KG1 (cell line): ENCODE data around the gene SLC13A5.

Source experiments
- DNase-seq: peaks from one replicate; lab custom pipeline; 2025; lab: John Stamatoyannopoulos, UW

SLC13A5 gene

DNA sequence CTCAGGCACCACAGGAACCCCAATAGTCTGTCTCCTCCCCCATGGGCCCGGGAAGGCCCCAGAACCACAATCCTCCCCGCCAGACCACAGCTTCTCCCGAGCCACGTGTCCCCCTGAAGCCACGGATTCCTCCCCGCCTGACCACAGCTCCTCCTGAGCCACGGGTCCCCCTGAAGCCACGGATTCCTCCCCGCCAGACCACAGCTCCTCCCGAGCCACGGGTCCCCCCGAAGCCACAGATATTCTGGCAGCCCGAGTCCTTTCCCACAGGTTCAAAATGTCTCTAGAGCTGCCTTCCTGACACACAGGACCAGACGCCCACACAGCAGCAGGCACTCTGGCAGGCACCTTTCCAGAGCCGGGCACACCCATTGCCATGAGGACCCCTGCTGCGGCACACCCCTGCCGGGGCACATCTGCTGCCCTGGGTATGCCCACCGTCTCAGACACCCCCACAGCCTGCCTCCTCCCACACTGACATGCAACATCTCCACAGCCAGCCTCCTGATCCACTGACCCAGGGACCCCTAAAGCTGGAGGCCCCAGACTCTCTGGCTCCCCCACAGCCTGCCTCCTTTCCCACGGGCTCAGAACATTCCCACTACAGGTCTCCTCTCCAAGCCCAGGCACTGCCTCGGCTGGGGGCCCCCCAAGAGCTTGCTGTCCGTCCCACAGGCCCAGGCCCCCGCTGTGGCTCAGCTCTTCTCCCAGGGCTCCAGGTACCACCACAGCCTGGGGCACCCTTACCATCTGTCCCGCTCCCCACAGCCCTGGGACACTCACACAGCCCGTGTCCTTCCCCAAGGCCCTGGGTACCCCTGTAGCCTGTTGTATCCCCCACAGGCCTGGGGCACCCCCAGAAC lies 74.9 kb downstream of the SLC13A5 start:
- DNase-seq: no peak

DNA sequence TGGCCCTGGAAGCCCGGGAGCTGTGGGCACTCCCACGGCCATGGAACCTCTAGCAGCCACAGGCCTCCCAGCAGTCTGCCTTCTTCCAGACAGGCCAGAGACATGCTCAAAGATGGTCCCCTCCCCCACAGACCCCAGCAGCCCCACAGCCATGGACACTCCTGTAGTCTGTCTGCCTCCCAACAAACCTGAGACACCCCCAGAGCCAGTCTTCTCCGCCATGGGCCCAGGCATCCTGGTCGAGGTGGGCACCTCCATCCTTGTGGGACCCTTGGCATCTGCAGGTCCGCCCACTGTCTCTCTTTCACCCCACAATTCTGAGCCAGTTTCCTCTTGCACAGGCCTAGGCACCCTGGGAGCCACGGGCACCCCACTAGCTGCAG lies 75.7 kb downstream of the SLC13A5 start:
- DNase-seq: no peak

DNA sequence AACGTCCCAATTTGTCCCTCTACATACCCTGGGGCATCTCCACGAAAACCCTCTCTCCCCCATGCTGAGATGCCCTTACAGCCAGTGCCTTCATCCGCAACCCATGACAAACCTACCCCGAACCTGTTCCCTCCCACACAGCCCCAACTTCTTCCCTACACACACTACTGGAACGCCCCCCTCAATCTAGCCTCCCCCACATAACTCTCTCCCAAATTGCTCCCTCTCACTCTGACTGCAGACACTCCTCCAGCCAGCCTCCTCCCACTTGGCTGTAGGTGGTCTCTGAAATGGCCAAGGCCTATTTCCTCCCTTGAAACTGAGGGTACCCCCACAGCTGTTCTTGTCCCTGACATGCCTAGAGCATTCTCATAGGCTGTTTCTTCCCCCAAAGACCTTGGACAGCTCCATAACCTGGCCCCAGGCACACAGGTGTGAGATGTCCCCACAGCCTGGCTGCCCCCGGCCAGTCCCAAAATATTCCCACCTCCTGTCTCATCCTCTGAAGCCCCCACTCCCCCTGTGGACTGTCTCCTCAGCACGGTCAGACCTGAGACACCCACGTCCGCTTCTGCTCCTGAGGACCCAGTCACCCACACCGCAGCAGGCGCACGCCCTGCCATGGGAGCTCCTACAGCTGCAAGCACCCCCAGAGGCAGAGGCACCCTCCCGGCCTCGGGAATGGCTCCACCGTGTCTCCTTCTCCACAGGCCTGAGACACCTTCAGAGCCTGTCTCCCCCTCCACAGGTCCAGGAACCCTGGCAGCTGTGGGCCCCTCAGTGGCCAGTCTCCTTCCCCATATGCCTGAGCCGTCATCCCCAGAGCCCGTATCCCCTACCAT lies 76.3 kb downstream of the SLC13A5 start:
- DNase-seq: no peak

DNA sequence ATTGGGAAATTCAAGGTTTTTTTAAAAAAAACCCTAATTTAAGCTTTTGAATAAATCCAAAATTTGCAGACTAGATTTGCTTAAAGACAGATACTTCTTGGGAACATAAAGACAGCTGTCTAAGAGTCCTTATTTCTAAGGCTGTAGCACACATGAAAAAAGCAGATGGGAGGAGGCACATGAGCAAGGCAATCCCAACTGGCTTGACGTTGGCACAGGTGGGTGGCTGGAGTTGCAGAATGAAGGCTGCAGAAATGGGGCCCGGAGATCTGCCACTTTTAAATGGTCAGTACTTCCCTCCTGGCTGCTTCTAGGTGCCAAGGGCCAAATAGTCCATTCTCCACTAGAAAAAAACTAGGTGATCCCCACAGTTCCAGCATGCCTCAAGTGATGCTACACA lies 77.1 kb downstream of the SLC13A5 start:
- DNase-seq: no peak
